Measurements from ENCODE around the gene SRMS.

The SRMS gene

DNA sequence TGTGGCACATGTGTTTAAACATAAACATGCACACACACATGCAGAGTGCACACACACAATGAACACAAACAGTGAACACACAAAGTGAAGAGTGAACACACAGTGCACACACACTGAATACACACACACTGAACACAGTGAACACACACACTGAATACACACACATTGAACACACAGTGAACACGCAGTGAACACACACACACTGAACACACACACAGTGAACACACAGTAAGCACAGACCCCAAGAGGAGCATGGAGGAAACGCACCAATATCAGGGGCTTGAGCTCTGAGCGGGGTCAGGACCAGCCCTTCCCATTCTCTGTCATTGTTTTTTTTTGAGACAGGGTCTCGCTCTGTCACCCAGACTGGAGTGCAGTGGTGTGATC, 43.6 kb upstream of the SRMS start:
- no peak for TF ChIP-seq CTCF (IDR thresholded peaks at IDR 0.05; ENCODE audit: low read length, missing control alignments)
- DNase-seq (ENCODE audit: low read depth), result no peak
- no peak overlapping the region for H3K4me3 ChIP-seq (replicated peaks; ENCODE audit: low read depth, low read length)

DNA sequence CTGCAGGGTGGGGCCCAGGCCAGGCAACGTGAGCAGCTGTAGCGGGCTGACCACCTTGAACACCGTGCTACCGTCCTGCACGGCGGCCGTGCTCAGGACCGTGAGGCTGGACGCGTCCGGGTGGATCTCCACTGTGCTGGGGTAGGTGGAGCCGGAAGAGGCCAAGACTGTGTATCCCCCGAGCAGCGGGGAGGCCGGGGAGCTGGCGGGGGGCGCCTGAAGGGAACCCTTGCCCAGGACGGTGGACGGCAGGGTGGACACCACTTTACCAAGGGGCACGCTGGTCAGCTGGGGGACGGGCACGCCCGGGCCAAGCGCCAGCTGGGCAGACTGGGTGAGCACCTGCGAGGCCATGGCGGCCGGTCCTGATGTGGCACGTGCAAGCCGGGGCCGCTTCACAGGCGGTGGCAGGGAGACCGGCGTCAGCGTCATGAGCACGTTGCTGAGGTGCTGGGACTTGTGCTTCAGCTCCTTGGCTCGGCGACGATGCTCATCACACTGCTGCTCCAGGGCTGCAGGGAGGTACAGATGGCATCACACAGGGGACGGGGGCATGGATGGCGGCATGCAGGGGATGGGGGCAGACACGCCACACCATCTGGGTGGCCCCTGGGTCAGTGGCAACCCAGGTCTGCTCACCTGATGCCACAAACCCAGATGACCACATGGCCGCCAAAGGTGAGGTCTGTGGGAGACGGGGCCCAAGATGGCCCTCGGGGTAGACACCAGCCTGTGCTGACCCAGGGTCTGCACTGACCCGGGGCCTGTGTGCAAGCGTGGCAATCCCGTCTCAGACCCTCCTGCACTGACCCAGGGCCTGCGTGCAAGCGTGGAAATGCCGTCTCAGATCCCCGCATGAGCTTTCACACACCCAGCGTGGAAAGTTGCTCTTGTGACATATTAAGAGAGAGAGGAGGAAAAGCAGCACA, 42.9 kb upstream of the SRMS start:
- no peak overlapping the region for H3K4me3 ChIP-seq (replicated peaks; ENCODE audit: low read depth, low read length)
- no peak for DNase-seq (ENCODE audit: low read depth)
- no peak for TF ChIP-seq CTCF (IDR thresholded peaks at IDR 0.05; ENCODE audit: low read length, missing control alignments)

GRCh38 chr20:63589261-63590217, 42.0 kb upstream of the SRMS start:
- TF ChIP-seq CTCF (IDR thresholded peaks at IDR 0.05; ENCODE audit: low read length, missing control alignments), result no peak
- no peak for DNase-seq (ENCODE audit: low read depth)
- no peak overlapping the region for H3K4me3 ChIP-seq (replicated peaks; ENCODE audit: low read depth, low read length)

DNA sequence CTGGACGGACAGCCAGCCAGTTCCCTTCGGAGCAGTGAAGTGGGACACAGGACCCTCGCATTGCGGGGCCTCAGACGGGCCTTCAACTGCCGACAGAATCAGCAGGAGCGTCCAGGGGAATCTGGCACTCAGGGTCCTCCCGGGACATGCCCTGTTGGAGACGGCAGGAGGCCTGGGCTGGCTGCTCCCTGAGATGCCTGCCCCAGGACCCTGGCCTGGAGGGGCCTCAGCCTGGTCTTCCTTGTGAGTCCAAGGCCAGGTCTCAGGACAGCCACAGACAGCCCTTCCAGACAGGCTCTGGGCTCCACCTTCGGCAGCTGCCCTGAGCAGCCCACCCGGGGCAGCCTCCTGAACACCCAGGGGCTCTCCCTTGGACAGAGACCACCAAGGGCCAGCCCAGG, 41.1 kb upstream of the SRMS start:
- DNase-seq (ENCODE audit: low read depth), result no peak
- TF ChIP-seq CTCF (IDR thresholded peaks at IDR 0.05; ENCODE audit: low read length, missing control alignments), result no peak
- no peak overlapping the region for H3K4me3 ChIP-seq (replicated peaks; ENCODE audit: low read depth, low read length)

GRCh38 chr20:63587776-63588591, 40.4 kb upstream of the SRMS start:
- H3K4me3 ChIP-seq (replicated peaks; ENCODE audit: low read depth, low read length), result no peak overlapping the region
- no peak for DNase-seq (ENCODE audit: low read depth)

More at GRCh38 chr20:63587776-63588591, 40.4 kb upstream of the SRMS start:
- TF ChIP-seq CTCF (IDR thresholded peaks at IDR 0.05; ENCODE audit: low read length, missing control alignments), result no peak

All from fibroblast of pulmonary artery (primary cell).